ENCODE measurements around the gene MSX2. TPM values are rescaled to one million over a fixed set of nuclear protein-coding genes. Genes with fewer than 3 reads are reported as not detected.
A peak's percentile ranks its signal among the peaks of the same experiment; 100 is the strongest.

Gene MSX2
- total RNA-seq, 1 experiment from 2014 or later: 7.8 TPM

GRCh38 chr5:174723979-174724483, 351 bp upstream of the MSX2 start:
- Histone ChIP-seq H3K4me1 (peaks cover 5% of the 10 kb centered on the region; the same call in 1 of the 2 replicates), H3K27me3 (peaks cover 28% of the 10 kb centered on the region), H3K36me3 (no peaks in the 10 kb centered on the region), H3K4me3 (peak overlapping the region; percentile 89), H3K9me3 (replicated peaks) (no peaks in the 10 kb centered on the region), H3K27ac (no peak overlapping the region)
- DNase-seq: peak in 1 of 2 experiments; percentile 14

GRCh38 chr5:174725261-174725990, 1.0 kb downstream of the MSX2 start:
- Histone ChIP-seq H3K36me3 (peaks cover 5% of the 10 kb centered on the region; the same call in 1 of the 2 replicates), H3K27ac (no peak overlapping the region), H3K9me3 (replicated peaks) (no peaks in the 10 kb centered on the region), H3K27me3 (peaks cover 18% of the 10 kb centered on the region), H3K4me3 (peak overlapping the region; percentile 89), H3K4me1 (peaks cover 3% of the 10 kb centered on the region; the same call in 1 of the 2 replicates)
- DNase-seq: no peak

DNA sequence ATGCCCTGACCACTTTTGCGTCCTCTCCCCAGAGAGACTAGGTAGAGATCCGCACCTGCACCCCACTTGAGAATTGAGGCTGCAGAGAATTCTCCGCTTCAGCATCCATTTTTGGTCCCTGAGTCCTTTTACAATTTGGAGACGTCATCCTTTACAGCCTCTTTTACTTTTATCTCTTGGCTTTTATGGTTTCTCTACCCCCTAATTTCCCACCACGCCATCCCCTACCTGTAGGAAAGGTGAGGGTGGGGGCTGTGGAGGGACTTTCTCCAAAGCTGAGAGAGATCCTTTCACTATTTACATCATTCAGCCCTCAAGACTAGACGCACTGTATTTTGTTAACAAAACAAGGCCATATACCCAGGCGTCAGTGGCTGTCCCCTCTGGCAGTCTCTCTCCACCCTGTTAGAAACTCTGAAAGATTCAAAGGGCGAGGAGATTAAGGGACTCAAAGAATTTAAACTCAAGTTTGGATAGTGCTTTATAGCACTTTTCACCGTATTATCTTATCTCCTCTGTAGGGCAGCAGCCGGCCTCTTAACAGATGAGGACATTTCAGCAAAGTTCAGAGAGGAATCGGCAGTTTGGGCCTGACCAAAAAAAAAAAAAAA, 1.7 kb downstream of the MSX2 start:
- H3K9me3 ChIP-seq (replicated peaks): no peaks in the 10 kb centered on the region
- peaks cover 14% of the 10 kb centered on the region for H3K27me3 ChIP-seq
- no peak for DNase-seq
- H3K4me1 ChIP-seq: no peaks in the 10 kb centered on the region
- H3K36me3 ChIP-seq: peaks cover 5% of the 10 kb centered on the region; the same call in 1 of the 2 replicates
- H3K4me3 ChIP-seq: peak overlapping the region; percentile 89; the same call in 1 of the 2 replicates
- no peak overlapping the region for H3K27ac ChIP-seq

- Histone ChIP-seq H3K9me3 (replicated peaks) (no peaks in the 10 kb centered on the region), H3K27me3 (peaks cover 5% of the 10 kb centered on the region; the same call in 1 of the 2 replicates), H3K36me3 (peaks cover 5% of the 10 kb centered on the region; the same call in 1 of the 2 replicates), H3K4me3 (no peak overlapping the region), H3K27ac (no peak overlapping the region), H3K4me1 (no peaks in the 10 kb centered on the region)
- DNase-seq: no peak
These were observed 2.8 kb downstream of the MSX2 start for GRCh38 chr5:174726916-174727793.

DNA sequence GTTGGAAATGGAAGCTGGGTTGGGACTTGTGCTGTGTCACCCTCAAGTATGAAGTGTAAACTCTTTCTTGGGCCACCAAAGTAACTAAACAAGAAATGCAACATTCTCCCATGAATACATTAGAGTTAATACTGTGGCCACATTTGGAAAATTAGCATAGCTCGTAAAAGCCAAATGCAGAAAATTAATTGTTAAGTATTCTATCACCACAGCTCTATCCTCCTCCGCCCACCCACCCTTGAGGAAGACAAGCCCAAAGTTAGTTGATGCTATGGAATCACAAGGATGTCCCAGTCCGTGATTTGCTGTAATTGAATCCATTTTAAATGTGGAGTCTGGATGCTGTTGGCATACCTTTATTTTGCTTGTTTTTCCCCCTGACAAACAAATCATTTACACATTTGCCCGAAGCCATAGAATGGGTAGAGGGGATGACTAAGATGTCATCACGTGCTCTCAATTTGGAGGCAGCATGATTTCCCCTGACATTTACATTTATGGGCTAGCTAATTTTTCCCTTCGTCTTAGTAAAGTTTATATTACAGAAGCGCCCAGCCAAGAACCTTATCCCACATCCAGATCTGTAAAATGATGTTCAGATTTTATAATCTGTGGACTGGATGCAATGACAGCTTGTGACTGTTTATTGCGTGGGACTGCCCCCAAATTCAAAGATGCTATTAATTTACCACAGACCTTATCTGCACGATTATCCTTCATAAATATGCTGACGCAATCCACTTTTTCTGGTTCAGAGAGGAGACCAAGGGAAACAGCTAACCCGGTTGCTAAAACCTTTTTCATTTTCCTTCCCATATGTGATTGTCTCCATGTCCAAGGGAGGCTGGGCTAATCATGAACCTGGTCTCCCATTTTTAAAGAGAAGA, 3.7 kb downstream of the MSX2 start:
- H3K4me1 ChIP-seq: no peaks in the 10 kb centered on the region
- H3K36me3 ChIP-seq: peaks cover 5% of the 10 kb centered on the region; the same call in 1 of the 2 replicates
- DNase-seq: no peak
- no peak overlapping the region for H3K27ac ChIP-seq
- H3K4me3 ChIP-seq: no peak overlapping the region
- no peaks in the 10 kb centered on the region for H3K27me3 ChIP-seq
- no peaks in the 10 kb centered on the region for H3K9me3 ChIP-seq (replicated peaks)

DNA sequence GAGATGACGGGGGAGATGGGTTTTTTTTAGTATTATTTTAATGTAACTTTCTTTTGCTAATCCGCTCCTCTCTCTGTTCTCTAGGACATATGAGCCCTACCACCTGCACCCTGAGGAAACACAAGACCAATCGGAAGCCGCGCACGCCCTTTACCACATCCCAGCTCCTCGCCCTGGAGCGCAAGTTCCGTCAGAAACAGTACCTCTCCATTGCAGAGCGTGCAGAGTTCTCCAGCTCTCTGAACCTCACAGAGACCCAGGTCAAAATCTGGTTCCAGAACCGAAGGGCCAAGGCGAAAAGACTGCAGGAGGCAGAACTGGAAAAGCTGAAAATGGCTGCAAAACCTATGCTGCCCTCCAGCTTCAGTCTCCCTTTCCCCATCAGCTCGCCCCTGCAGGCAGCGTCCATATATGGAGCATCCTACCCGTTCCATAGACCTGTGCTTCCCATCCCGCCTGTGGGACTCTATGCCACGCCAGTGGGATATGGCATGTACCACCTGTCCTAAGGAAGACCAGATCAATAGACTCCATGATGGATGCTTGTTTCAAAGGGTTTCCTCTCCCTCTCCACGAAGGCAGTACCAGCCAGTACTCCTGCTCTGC, 4.8 kb downstream of the MSX2 start:
- no peaks in the 10 kb centered on the region for H3K4me1 ChIP-seq
- no peak overlapping the region for H3K27ac ChIP-seq
- DNase-seq: no peak
- H3K27me3 ChIP-seq: no peaks in the 10 kb centered on the region
- no peaks in the 10 kb centered on the region for H3K9me3 ChIP-seq (replicated peaks)
- H3K4me3 ChIP-seq: no peak overlapping the region
- peaks cover 5% of the 10 kb centered on the region; the same call in 1 of the 2 replicates for H3K36me3 ChIP-seq

DNA sequence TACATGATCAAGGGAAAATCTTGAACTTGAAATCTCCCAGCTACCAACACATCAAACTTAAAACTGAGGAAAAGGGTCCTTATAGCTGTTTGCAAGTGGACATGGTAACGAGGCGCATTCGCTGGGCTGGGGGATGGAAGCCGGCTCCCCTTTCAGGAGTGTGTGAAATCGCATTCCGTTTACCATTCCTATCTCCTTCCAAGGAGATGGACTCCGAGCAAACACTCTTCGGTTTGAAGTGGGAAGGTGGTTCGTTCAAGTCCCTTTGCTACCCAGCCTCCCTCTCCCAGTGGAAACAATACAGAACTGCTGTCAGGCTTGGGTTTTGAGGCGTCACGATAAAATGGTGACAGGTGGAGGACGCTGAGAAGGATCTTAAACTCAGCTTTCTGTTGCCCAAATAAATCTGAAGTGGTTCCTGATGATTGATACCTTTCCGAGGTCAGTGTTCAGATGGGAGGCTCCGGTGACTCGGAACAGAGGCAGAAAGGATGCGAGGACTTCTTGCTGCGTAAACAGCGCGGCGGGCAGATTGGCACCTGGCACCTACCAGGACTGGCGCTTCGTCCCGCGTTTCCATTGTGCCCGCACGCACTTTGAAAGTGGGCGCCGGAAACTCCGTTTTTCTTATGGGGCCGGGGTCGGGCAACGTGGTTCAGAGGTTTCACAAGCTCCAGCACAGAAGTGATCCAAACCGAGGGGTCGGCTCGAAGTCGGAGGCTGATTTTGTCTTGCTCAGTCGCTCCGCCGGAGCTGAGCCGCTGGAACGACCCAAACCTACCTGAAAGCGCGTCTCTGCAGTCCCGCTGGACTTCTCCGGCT, 7.0 kb downstream of the MSX2 start:
- Histone ChIP-seq H3K36me3 (peaks cover 5% of the 10 kb centered on the region; the same call in 1 of the 2 replicates), H3K4me1 (no peaks in the 10 kb centered on the region), H3K27ac (no peak overlapping the region), H3K4me3 (no peak overlapping the region), H3K9me3 (replicated peaks) (no peaks in the 10 kb centered on the region), H3K27me3 (no peaks in the 10 kb centered on the region)
- no peak for DNase-seq

- peaks cover 5% of the 10 kb centered on the region; the same call in 1 of the 2 replicates for H3K36me3 ChIP-seq
- H3K9me3 ChIP-seq (replicated peaks): no peaks in the 10 kb centered on the region
- no peaks in the 10 kb centered on the region for H3K27me3 ChIP-seq
- H3K4me3 ChIP-seq: no peak overlapping the region
- H3K27ac ChIP-seq: no peak overlapping the region
- H3K4me1 ChIP-seq: peaks cover 7% of the 10 kb centered on the region
- DNase-seq: no peak
These were observed 7.9 kb downstream of the MSX2 start for GRCh38 chr5:174732036-174733020.

GRCh38 chr5:174733091-174733690, 8.8 kb downstream of the MSX2 start:
- no peak overlapping the region for H3K27ac ChIP-seq
- no peak overlapping the region for H3K4me3 ChIP-seq
- no peak for DNase-seq
- H3K9me3 ChIP-seq (replicated peaks): no peaks in the 10 kb centered on the region
- peaks cover 5% of the 10 kb centered on the region; the same call in 1 of the 2 replicates for H3K36me3 ChIP-seq
- H3K4me1 ChIP-seq: peaks cover 15% of the 10 kb centered on the region
- 0 out of 2 replicates have a peak, but pooled peaks cover 3% of the 10 kb centered on the region for H3K27me3 ChIP-seq

DNA sequence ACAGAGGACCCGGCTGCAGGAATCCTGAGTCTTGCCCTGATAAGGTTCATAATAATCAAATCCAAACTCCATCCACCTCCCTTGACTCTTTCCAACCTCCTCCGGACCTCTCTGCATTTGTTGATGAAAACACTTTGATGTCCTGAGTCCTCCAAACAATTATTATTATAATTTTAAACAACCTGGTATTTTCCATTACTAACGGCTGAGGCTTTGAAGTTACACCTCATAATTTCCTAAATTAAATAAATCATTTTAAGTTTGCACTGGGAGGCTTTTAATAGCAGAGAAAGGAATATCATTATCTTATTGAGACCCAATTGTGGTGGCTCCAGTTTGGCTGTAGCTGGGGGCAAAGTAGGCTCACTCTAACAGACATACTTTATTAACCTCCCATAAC, 9.5 kb downstream of the MSX2 start:
- H3K36me3 ChIP-seq: peaks cover 5% of the 10 kb centered on the region; the same call in 1 of the 2 replicates
- H3K4me1 ChIP-seq: peaks cover 15% of the 10 kb centered on the region
- H3K27ac ChIP-seq: no peak overlapping the region
- DNase-seq: no peak
- H3K27me3 ChIP-seq: 0 out of 2 replicates have a peak, but pooled peaks cover 3% of the 10 kb centered on the region
- no peaks in the 10 kb centered on the region for H3K9me3 ChIP-seq (replicated peaks)
- H3K4me3 ChIP-seq: no peak overlapping the region
